Measurements from ENCODE around the gene SCARF2.

DNA sequence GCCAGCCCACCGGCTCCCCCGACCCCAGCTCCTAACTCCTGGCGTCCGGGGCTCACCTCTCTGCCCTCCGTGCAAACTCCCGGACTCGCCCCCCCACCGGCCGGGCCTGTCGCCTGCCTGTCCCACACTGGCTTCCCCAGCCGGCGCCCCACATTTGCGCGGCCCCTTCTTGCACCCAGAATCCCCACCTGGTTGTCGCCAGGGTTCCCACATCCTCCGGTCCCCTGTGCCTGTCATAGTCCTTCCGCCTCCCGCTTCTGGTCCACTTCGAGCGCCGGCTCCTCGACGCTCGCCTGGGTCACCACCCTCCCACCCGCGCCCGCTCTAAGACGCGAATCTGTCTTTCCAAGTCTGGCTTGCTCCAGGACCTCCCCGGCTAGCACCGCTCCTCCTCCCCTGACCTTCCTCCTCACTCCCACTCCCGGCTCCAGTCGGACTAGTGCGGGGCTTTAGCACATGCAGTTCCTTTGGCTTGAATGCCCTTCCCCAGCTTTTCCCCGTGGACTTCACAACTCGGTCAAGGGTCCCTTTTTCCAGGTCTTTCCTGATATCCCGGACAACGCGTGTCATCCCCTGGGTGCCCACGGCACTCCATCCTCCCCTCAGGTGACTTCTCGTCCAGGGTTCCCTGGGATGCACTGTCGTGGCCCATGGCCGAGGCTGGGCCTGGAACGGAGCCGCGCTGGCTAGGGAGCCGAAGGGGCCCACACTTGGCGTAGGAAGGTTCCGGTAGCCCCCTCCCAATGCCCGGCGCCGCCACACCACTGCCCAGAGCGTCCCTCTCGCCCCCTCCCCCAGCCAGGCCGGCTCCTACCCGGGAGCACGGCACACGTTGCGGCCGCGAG, 635 bp downstream of the SCARF2 start:
- TF ChIP-seq CTCF (conservative IDR thresholded peaks at IDR 0.05; ENCODE audit: low read depth, low read length) (no peak), EZH2phosphoT487 (IDR thresholded peaks at IDR 0.05; ENCODE audit: borderline replicate concordance, low read length) (no peak), EZH2 (IDR thresholded peaks at IDR 0.05; ENCODE audit: low read length, unreplicated experiment) (no peak)

Measured in PC-3 (cell line).